H4 (cell line): ENCODE measurements around the gene AKT1. TPM values are rescaled to one million over a fixed set of nuclear protein-coding genes. Genes with fewer than 3 reads are reported as not detected.

Experiments
- DNase-seq: peaks from one replicate; pipeline ENCODE4 v3.0.0-alpha.2; 2015; ENCODE audit warnings: low spot score
- total RNA-seq: library from RNA; depleted of rRNA; stranded (reverse); fragments of >200 nt; shearing (Covaris generic); gene quantifications from 2 replicates; pipeline ENCODE4 v1.2.3, GENCODE V29; 2014

AKT1 gene
- total RNA-seq, 1 experiment from 2014 or later: 86.5 TPM

DNA sequence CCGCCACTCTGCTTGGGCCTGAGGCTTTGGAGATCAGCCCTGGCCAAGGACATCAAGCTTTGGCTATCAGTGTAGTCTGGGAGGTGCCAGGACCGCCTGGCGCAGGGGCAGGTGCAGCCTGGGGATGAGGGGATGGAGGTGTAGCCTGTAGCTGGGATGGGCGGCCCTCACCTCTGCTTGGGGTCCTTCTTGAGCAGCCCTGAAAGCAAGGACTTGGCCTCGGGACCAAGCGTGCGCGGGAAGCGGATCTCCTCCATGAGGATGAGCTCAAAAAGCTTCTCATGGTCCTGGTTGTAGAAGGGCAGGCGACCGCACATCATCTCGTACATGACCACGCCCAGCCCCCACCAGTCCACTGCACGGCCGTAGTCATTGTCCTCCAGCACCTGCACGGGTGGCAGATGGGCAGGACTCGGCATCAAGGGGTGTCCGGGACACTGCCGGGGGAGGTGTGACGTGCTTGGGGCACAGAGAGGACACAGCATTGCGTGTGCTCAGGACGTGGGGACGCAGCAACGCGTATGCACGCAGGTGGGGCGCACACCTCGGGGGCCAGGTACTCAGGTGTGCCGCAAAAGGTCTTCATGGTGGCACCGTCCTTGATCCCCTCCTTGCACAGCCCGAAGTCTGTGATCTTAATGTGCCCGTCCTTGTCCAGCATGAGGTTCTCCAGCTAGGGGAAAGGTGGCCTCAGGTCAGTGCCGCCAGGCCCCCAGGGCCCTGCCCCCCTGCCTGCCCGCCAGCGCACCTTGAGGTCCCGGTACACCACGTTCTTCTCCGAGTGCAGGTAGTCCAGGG lies 22.6 kb downstream of the AKT1 start:
- DNase-seq: no peak

DNA sequence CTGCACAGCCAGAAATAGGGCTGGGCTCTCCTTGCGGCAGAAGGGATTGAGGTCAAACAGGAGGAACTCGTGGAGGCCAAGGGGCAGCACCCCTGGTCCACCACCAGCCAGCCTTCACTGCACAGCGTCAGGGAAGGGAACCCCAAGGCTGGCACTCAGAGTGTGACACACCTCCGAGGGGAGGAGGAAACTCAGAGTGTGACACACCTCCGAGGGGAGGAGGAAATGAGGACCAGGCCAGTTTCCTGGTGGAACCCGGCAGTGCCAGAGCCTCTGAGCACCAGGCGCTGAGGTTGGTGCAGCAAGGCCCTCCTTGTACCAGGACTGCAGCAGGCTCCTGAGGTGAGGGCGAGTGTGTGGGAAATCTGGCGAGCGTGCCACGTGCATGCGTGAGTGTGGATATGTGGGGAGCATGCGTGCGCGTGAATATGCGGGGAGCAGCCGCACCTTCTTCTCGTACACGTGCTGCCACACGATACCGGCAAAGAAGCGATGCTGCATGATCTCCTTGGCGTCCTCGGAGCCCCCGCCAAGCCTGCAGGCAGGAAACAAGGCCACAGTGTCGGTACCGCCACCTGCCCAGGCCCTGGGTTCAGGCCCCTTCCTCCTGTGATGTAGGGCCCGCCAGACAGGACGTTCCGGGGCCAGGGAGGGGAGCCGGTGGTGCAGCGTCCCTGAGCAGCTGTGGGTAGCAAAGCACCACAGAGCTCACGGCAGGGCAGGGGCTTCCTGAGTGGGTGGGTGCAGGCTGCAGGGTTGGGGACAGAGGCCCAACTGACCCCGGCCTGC lies 23.4 kb downstream of the AKT1 start:
- DNase-seq: no peak

DNA sequence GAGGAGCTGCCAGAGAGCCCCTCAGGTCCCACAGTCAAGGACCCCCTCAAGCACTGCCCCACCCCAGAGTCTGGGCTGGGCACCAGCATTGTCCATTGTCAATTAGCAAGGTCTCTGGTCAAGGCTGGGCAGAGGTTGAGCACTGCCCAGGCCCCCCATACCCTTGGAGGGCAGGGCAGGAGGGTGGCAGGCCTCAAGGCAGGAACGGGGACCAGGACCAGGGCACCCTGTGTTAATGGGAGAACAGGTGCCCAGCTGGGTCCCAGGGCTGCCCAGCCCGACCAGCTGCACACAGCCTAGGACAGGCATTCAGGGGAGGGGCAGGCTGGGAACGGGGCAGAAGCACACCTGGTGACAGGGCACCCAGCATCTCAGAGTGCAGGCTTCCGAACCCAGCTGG lies 24.2 kb downstream of the AKT1 start:
- no peak for DNase-seq

DNA sequence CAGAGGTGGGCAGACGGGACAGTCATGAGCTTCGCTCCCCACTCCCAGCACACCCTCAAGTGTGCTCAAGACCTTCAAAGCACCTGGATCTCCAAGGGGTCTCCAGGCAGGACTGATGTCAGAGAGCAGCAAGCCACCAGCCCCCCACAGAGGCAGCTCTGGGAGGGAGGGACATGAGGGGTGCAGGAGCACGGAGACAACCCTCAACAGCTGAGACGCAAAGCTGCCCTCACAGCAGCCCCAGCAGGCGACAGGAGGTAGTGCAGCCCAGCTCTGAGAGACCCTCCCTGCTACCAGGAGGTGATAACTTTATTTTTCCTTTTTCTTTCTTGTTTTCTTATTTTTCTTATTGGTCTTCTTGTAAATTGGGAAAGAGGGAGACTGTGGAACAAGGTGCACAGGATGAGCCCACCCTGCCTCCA lies 24.7 kb downstream of the AKT1 start:
- DNase-seq: no peak

DNA sequence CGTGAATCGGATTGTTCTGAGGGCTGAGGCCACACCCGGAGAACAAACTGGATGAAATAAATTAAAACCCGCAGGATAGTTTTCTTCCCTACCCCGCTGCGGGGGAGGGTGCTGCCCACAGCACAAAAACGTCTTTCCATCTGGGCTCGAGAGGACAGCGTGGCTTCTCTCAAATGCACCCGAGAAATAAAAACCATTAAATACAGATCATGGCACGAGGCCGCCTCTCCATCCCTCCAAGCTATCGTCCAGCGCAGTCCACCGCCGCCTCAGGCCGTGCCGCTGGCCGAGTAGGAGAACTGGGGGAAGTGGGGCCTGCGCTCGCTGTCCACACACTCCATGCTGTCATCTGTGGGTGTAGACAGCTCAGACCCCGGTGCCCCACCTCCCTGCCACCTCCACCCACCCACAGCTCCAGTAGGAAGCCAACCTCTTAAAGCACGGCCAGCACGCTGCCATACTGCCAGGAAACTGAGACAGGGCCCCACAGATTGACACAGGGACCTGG lies 25.4 kb downstream of the AKT1 start:
- DNase-seq: no peak

DNA sequence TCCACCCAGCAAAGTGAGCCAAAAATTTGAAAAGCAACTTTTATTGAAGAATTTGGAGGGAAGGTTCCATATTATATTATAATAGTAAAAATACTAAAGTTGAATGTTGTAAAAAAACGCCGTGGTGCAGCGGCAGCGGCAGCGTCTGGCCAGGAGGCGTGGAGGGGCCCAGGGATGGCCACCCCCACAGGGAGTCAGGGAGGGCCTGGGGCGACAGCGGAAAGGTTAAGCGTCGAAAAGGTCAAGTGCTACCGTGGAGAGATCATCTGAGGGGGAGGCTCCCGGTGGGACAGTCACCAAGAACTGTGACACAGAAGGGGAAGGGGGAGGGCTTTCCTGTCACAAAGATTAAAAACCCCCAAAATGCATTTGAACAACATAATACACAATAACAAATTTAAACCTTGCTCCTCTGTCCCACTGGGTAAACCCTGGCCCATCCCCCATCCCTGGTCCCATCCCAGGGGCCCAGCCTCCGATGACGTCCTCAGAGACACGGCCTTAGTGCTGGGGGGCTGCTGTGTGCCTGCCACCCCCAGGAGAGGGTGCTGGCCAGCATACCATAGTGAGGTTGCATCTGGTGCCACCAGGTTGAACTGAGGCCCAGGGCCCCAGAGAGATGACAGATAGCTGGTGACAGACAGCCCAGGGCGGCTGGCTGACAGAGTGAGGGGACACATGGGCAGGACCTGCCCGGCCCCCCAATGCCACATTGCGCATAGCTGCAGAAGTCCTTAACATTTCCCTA lies 26.1 kb downstream of the AKT1 start:
- no peak for DNase-seq

DNA sequence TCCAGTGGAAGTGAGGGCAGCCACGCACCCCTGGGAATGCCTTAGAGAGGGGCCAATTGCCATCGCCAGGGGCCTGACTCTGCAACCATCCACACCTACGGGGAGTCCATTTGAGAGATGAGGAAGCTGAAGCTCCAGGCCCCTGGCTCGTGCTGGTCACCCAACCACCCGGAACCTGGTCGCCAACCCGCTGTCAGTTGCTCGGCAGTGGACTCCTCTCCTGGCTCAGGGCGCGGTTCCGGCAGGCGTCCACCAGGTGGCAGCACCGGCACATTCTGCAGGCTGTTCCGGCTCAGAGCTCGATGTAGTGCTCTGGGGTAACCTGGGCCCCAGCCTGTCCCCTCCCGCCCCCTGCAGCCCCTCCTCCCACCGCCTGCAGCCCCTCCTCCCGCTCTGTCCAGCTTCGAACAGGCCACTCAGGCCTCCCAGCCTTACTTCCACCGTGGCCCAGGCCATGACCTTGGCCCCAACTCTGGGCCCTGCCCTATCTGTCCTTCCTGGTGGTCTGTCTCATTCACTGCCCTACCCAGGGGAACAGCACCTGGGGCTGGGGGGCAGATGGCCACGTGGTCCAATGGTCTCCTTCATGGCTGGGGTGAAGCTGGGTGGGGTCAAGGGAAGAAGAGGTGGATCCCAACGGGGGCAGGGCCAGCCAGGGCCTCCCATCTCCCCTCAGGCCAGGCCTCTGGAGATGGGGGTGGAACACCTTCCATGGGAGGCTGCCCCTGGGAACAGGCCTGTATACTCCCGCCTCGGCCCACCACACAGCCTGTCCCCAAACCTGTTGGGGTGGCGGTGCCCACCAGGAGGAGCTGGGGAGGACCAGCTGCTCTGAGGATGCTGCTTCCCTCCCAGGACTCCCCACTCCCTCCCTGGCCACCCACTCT lies 26.9 kb downstream of the AKT1 start:
- DNase-seq: peak; percentile 72

DNA sequence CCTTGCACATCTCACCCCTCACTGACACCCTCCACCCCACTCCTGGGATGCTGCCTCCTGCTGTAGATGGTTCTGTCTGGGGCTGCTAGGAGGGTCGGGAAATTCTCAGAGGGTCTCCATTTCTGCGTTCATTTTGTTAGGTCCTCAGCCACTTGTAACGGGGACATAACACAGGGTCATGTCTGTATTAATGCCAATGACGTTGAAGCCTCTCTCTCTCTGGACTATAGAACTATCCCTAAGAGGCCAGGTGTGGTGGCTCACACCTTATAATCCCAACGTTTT lies 28.0 kb downstream of the AKT1 start:
- DNase-seq: no peak

DNA sequence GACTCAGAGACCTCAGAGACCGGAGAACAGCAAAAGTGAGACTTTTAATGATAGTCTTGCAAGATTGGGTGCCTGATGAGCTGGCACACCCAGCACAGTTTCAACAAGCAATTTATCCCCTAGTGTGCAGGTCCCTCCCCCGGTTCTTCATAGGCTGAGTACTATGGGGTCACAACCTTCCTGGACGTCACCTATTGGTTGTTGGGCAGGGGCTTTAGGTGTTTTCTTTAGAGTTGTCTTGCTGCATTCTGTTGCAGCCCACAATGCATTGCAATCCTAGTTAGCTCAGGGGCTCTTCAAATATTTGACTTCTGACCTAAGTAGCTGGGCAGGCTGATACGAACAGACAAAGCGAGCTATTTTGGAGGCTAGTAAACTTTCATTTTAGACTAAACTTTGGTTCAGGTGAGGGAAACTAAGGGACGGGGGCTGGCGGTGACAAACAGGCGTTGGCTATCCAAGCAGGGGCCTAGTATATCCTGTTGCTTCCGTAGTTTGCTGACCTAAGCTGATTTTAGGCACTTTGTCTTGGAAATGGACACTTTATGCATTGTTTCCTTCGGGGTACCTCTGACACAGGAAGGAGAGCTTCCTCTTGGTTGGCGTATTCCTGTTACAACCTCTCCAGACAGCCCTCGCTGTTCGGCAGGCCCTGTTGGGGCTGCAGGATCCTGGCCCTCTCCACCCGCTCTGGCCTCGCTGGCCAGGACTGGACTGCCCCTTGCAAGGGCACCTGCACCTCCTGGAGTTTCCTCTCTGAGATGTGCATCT lies 28.5 kb downstream of the AKT1 start:
- no peak for DNase-seq

DNA sequence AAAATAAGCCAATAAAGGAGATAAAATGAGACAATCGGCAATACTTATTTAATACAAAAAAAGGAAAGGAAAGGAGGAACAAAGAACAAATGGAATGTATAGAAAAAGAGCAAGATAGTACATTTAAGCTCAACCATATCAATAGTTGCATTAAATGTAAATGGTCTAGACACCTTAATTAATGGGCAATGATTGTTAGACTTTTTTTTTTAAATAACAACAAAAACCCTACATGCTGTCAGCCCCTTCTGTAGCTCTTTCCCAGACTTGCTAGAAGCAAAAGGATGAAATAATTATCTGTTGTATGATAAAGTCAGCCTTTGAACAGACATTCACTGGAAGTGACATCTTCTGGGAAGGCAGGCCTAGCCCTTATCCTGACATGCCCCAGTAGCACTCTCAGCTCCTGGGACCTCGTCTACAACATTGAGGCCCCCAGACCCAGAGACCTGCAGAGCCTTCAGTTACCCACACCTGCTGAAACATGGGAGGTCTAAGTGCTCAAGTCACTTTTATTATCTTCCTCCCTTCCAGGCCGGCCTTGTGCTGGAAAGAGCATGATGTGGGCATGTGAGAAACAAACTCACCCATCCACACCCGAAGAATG lies 29.2 kb downstream of the AKT1 start:
- no peak for DNase-seq

DNA sequence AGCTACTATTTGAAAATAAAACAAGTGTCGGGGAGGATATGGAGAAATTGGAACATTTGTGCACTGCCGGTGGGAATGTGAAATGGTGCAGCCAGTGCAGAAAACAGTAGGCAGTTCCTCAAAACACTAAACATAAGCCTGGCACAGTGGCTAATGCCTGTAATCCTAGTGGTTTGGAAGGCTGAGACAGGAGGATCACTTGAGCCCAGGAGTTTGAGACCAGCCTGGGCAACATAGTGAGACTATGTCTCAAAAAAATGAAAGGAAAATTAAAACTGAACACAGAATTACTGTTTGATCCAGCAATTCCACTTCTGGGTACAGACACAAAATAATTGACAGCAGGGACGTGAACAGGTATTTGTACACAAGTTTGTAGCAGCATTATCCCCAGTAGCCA lies 30.0 kb downstream of the AKT1 start:
- DNase-seq: no peak

DNA sequence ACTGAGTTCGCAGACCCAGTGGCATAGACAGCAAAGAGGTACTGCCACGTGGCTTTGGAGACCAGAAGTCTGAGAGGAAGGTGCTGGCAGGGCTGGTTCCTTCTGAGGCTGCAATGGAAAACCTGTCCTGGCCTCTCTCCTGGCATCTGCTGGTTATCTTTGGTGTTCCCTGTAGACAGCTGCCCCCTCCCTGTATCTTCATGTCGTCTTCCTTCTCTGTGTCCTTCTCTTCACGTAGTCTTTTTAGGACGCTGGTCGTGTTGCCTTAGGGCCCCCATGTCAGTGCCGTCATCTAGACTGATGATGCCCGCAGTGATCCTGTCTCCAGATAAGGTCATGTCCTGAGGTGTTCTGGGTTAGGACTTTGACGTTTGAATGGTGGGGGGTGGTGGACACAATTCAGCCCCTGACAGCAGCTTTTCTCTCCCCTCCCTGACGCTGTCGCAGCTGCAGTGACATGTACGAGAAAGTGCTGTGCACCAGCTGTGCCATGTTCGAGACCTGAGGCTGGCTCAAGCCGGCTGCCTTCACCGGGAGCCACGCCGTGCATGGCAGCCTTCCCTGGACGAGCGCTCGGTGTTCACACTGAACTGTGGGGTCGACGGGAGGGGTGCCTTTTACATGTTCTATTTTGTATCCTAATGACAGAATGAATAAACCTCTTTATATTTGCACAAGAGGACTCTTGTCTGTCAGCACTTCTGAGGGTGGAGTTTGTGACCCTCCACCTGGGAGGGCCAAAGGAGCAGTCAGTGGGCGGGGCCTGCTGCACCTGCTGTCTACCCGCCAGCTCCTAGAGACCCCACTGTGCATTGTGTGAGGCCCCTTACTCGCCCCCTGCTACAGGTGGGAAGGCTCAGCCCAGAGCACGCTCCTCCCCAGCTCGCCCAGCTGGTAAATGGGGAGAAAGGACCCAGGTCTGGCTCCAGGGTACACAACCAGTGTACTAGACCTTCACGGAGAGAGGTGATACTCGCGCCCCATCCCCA lies 36.3 kb downstream of the AKT1 start:
- DNase-seq: no peak

DNA sequence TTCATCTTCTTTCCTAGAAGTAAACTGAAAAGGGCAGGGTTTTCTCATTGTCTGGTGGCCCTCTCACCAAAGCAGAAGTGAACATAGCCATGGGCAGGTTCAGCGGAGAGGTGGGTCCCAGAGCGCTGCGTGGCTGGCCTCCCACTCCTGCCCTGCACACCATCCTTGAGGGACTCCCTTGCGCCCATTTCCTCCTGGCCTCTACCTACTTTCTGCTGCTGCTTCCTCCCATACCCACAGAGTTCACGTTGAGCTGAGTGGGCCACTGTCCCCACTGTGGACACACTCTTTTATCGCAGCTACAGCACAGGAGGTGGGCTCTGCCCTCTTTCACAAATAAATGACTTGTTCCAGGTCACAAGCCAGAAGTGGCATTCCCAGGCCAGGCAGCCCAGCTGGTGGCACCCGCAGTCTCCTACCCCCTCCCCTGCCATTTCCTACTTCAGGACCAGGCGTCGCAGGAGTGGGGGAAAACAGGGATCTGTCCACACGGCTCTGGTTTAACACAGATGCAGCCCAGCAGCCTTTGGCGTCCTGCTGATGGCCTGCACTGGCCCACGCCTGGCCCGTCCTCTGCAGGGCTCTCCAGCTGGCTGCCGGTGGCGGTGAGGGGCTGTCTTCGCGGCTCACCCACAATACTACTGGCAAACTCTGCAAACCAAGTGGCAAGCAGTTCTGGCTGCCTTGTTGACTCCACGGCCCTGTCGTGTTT lies 37.7 kb downstream of the AKT1 start:
- no peak for DNase-seq

DNA sequence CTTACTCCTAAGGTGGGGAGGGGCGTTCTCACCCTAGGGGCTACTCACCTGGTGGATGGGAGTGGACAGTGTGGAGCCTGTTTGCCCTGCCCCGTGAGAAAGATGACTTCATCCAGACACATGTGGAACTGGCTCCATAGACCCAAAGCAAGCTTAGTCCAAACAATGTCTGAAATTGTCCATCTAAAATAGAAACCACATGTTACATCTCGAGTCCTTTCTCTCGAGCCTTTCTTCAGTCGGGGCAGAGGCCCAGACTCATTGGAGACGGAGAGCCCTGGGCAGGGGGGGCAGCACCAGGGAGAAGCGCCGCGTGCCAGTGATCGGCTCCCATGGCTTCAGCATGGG lies 38.3 kb downstream of the AKT1 start:
- no peak for DNase-seq

DNA sequence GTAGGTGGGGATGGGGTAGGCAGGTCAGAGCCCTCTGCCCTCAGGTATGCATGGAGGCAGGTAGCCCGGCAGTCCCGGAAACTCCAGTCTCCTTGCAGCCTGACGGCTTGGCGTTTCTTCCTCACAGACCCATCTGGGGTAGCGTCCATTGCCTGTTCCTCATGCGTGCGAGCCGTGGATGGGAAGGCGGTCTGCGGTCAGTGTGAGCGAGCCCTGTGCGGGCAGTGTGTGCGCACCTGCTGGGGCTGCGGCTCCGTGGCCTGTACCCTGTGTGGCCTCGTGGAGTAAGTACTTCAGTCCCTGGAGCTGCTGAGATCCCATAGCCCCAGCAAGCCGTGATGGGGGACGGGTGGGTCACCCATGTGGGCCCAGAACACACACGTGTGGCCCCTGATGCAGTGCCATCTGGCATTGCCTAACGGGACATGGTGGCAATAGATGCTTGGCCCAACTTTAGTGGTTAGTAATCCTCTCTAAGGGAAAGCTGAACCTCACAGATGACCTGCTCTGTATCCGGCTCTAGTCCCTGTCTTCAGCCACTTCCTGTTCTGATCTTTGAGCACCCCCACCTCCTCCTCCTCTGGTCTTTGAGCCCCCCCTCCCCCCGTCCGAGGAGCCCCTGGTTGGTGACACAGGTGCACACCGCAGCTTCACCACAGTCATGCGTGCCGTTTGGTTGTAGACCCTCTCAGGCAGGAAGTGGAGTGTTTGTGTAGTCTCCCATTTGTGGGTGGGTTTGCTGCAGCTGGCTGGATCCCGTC lies 38.9 kb downstream of the AKT1 start:
- no peak for DNase-seq

DNA sequence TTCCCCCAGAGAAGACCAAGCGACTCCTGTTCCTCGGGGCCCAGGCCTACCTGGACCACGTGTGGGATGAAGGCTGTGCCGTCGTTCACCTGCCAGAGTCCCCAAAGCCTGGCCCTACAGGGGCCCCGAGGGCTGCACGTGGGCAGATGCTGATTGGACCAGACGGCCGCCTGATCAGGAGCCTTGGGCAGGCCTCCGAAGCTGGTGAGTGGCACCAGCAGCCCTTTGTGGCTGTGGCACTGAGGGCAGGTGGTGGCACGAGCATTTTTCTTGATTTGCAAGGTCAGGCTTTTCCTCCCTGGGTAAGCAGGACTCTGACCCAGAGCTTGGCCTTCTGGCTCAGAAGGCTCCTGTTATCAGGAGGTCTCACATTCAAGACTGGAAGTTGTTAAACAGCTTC lies 39.9 kb downstream of the AKT1 start:
- DNase-seq: no peak

DNA sequence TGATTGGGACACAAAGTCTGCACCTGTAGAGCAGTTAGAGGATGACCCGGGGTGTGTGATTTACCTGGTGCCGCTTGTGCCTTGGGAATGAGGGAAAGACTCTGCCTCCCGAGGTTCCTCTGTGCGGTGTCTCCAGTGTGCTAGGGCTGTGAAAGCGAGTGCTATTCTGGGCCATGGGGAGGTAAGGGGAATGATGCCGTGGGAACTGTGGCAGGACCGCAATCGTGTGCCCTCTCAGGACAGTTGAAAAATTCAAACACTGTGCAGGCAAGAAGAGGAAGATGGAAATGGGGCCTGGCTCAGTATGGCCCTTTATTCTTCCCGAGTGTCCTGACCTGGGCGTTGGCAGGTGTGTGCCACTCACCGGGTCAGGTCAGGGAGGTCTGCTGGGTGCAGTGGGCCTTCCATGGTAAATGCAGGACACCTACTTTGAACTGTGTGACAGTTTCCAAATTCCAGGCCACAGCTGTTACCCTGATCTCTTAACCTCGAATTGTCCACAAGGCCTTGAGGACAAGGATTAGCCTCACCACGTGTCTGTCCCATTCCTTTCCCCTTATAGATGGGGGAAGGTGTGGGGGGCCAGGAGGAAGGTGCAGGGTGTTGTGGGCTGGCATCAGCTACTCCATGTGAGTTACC lies 41.2 kb downstream of the AKT1 start:
- no peak for DNase-seq
